ENCODE measurements around the gene DCLRE1C.
"Not testable (repeated sequence)": the region's sequence is repeated elsewhere in the genome, so short reads cannot be mapped to it uniquely, and the experiment has no call there.

DCLRE1C gene

DNA sequence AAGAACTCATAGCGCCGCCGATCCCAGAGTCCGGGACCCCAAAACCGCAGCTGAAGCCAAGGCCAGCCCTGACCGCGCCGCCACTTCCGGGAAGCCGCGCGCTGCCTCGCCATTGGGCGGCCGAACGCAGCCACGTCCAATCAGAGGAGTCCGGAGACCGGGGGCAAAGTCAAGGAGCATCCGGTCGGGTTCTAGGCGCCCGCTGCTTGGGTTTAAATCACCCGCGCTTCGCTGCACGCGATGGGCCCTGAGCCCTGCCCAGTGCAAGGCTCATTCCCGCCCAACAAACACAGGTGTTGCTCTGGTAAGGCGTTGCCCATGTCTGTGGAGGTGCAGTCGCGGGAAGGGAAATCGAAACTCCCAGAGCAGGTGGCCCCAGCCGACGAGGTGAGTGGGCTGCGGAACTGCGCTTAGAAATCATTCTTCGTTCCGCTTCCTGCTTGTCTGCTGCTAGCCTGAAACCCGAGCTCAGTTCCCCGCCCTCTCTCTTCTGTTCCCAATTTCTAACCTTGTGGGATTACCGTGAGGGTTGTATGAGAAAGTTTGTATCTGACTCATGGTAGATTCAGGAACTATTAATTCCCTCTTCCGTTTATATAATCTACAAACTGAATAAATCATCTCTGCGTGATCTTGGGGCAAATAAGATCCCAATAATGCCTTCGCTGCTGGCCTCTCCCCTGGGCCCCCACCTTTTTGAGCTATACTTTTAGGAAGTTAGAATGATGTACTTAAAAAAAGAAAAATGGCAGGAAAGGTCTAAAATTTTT, at the start of gene DCLRE1C:
TSS of gene DCLRE1C (minus strand) at position 96 of the 770 bp plus-strand sequence. CDS start at position 10, 86 bp downstream.
- DNase-seq = peak; percentile 78 to 90 (median 82)

DNA sequence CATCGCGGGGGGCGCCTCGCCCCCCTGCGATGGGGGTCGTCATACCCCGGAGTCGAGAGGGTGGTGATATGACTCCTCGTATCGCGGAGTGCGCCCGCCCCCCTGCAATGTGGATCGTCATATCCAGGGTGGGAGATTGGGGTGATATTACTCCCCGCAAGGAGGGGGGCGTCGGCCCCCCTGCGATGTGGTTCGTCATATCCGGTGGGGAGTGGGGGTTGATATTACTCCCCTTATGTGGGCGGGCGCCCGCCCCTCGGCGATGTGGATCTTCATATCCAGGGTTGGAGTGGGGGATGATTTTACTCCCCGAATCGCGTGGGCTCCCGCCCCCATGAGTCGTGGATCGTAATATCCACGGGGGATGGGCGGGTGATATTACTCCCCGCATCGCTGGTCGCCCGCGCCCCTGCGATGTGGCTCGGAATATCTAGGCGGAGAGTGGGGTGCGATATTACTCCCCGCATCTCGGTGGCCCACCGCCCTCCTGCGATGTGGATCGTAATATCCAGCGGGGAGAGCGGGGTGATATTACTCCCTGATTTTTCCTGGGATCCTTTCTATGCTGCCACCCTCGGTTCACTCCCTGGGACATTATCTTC, 42.2 kb upstream of the DCLRE1C start:
- DNase-seq = no peak

DNA sequence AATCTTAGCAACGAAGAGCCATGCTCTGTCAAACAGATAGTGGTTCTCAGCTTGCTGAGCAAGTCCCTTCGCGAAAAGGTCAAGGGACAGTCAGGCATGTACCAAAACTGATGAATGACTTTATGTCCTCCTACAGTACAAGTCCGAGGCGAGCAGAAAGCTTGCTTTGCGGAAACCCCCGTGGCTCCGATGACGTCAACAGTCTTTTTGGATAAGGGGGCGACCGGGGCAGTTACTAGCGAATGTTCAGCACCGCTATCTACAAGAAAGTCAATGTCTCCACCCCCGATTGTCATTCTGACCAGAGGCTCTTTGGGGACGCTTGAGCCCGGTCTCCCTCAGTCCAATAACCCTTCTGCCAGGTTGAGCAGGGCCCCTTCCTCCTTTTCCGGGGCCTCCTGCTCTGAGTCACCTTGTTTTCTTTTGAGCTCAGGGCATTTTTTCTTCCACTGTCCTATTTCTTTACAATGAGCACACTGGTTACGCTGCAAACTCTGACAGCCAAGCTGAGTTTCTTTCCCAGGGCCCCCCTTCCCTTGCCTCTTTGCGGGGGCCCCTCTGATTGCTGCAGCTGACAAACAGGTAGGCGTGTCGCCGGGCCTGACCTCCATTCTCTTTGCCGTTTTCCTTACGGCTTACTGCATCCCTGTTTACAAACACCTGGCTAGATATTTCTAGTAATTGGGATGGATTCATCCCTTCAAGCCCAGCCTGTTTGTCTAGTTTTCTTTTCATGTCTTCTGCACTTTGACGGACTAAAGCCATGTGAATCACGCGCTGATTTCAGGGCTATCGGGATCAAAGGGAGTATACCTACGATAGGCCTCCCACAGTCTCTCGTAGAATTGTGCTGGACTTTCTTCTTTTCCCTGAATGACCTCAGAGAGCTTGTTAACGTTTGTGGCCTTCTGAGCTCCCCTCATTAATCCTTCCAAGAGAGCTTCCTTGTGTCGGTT, 39.9 kb upstream of the DCLRE1C start:
- not testable (repeated sequence) for DNase-seq

DNA sequence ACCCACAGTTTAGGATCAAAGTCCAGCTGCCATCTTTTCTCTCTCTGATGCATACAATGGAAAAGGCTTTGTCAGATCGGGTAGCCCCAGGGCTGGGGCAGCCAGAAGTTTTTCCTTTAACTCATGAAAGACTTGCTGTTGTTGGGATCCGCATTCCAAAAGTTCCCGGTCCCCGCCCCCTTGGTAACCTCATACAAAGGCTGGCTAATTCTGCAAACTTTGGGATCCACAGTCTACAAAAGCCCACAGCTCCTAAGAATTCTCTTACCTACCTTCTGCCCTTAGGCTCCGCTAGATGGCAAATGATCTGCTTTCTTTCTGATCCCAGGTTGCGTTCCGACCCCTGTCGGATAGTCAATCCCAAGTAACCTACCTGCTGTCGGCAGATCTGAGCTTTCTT, 38.4 kb upstream of the DCLRE1C start:
- not testable (repeated sequence) for DNase-seq

DNA sequence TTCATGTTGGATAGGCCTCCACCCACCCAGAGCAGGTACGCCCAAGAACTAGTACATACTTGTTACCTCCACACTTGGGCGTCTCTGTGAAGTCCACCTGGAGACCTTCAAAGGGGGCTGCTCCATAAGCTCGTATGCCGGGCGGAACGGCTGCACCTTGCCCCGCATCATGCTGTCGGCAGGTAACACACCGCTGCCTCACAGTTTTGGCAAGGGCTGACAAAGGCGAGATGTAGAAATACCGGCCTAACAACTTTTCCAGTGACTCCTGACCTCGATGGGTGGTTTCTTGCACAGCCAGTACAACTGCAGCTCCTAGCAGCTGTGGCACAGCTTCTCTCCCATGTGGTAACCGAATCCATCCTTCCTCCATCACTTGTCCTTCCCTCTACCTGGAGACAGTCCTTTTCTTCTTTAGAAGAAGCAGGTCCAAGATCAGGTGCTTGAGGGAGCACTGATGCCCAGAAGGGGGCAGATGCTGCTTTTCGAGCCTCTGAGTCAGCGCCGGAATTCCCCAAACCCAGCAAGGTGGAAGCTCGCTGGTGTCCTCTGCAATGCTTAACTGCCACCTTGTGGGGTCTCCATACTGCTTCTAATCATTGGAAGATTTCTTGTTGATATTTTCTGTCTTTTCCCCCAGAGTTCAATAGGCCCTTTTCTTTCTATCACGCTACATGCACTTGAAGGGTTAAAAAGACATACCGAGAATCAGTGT, 37.3 kb upstream of the DCLRE1C start:
- DNase-seq = peak in 5 of 6 experiments; percentile 11 to 37 (median 23)

DNA sequence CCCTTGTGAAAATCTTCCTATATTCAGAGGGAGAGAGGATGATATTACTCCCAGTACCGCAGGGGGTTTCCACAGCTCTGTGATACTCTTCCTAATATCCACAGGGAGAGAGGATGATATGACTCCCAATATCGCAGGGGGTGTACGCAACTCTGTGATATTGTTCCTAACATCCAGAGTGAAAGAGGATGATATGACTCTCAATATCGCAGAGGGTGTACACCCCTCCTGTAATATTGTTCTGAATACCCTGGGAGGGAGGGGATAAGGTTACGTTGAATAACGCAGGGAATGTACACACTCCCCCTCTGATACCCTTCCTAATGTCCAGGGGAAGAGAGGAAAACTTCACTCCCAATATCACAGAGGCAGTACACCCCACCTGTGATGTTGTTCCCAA, 35.7 kb upstream of the DCLRE1C start:
- DNase-seq = not testable (repeated sequence)

DNA sequence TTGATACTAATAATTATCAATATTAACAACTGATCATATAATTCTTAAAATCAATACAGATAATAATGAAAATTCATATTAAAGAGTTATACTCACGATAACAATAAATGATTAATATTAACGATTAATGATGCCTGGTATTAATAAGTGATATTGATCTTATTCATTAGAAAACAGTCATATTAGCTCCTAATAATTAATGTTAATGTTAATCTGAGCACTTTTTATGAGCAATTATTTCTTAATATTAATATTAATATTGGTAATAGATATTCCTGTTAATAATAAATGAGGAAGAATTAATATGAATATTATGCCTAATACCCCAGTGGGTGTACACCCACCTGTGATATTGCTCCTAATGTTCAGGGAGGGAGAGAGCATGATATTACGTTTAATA, 28.8 kb upstream of the DCLRE1C start:
- no peak for DNase-seq

DNA sequence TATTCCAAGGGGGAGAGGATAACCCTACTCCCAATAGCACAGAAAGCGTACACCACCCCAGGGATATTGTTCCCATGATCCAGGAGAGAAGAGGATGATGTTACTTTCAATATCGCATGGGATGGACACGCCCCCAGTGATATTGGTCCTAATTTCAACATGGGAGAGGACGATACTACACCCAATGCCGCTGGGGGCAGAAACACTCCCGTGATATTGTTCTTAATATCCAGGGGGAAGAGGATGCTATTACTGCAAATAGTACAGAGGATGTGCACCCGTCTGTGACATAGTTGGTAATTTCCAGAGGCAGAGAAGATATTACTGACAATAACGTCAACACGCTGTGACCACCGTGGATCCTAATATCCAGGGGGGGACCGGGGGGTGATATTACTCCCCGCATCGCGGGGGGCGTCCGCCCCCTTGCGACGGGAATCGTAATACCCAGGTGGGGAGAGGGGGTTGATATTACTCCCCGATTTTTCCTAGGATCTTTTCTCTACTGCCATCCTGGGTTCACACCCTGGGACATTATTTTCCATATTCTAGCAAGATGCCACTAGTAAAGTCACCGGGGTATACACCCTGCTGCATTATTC, 21.9 kb upstream of the DCLRE1C start:
- no peak for DNase-seq

DNA sequence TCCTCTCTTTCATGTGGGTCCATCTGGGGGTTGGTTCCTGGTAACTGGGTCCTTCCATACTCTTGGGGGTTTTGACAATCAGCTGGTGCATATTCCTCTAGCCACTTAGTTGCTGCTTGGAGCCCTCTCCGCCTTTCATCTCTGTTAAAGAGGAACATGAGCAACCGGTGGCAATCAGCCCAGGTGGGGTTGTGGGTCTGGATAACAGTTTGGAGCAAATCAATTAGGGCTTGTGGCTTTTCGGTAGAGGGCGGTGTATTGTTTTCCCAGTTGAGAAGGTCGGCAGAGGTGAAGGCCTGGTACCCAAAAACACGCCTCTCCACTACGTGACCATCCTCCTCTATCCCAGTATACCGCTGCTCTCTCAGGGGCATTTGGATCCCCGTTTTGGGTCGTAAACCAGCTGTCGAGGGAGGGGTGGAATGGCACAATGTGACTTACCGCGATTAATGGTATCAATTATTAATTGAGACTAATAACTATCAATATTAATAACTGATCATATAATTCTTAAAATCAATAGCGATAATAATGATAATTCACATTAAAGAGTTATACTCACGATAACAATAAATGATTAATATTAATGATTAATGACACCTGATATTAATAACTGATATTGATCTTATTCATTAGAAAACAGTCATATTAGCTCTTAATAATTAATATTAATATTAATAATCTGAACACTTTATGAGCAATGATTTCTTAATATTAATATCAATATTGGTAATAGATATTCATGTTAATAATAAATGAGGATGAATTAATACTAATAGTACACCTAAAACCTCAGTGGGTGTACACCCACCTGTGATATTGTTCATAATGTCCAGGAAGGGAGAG, 20.5 kb upstream of the DCLRE1C start:
- not testable (repeated sequence) for DNase-seq

DNA sequence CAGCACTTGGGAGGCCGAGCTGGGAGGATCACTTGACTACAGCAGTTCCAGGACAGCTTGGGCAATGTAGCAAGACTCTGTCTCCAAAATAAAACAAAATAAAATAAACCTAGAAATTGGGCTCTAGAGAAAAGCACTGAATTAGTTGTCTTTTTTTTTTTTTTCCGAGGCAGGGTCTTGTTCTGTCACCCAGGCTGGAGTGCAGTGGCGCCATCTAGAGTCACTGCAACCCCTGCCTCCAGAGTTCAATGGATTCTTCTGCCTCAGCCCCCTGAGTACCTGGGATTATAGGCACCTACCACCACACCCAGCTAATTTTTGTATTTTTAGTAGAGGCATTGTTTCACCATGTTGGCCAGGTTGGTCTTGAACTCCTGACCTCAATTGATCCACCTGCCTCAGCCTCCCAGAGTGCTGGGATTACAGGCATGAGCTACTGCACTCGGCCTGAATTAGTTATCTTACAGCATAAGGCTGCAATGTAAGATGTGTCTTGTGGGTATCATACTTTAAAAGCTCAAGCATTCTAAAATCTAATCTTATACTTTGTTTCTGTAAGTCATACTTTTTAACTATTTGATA, 18.1 kb upstream of the DCLRE1C start:
- DNase-seq = peak; percentile 10 to 58 (median 24)

DNA sequence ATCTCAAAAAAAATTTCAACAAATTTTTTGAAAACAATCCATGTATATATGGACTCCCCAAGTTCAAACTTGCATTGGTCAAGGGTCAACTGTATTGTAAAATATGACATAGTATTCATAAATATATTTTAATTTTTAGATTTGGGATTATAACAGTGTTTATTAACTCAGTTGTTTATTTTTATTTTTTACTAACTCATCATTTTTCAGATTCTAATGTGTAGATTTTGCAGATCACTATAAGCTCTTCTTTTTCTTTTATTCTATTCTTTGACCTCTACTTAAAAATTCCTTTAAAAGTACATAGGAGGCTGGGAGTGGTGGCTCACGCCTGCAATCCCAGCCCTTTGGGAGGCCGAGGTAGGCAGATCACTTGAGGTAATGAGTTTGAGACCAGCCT, 14.0 kb upstream of the DCLRE1C start:
- DNase-seq = no peak

DNA sequence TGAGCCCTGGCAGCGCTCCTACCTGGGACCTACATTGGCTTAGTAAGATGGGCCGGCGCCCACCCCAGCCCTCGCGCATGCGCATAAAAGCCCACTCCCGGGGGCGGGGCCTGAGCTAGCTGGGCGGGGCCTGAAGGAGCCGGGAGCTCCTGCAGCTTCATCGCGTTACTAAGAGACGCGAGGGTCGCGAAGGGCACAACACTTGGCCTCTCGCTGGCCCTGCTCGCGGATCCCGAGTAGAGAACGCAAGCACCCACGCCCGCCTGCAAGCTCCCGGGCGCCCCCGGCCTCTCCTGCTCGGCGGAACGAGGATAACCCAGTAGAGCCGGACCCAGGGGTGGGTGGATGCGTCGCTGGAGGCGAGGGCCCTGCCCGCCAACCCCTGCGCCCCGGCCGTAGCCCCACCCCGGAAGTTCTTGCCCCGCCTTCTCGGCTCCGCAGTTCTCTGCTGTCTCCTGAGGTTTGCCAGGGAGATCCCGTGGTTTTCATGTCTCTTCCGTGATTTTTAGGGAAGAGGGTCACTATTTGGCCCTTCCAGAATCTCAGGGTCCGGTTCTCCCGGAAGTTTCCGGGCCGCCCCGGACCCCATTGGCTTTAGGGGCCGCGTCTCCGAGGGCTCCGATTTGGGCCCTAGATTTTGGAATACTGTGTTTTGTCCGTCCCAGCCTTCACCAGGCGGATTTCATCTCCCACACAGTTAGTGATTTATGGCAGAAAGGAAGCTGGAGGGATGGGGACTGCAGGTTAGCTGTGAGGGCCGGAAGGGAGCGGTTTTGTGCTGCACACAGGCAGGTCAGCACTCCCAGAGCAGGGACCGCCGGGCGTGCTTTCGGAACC, 5.5 kb upstream of the DCLRE1C start, which contains the start of gene MEIG1:
TSS of gene MEIG1 (plus strand) at position 168 of the 837 bp plus-strand sequence. CDS start 7,081 bp downstream, outside the sequence.
- peak; percentile 83 to 99 (median 91) for DNase-seq

DNA sequence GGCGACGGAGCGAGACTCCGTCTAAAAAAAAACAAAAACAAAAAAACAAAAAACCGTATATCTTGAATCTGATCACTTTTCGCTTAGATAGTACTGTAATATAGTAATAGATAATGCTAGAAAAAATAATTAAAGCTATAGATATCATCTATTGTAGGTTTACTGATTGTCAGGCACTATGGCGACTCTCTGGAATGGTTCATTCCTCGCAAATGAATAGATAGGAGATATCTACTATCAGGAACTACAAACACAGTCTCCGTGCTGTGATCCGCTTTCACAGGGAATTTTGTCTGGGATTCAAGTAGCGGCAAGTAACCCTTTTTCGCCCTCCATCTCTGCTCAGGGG, 5.0 kb upstream of the DCLRE1C start:
- DNase-seq = no peak

DNA sequence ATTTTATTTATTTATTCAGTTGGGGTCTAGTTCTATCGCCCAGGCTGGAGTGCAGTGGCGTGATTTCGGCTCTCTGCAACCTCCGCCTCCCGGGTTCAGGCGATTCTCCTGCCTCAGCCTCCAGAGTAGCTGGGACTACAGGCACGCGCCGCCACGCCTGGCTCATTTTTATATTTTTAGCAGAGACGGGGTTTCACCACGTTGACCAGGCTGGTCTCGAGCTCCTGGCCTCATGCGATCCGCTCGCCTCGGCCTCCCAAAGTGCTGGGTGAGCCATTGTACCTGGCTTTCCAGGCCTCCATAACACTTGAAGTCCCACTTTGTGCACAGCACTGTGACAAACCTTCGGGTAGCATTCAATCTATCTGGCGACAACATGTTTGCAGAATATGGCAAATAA, 1.0 kb upstream of the DCLRE1C start:
- no peak for DNase-seq

DNA sequence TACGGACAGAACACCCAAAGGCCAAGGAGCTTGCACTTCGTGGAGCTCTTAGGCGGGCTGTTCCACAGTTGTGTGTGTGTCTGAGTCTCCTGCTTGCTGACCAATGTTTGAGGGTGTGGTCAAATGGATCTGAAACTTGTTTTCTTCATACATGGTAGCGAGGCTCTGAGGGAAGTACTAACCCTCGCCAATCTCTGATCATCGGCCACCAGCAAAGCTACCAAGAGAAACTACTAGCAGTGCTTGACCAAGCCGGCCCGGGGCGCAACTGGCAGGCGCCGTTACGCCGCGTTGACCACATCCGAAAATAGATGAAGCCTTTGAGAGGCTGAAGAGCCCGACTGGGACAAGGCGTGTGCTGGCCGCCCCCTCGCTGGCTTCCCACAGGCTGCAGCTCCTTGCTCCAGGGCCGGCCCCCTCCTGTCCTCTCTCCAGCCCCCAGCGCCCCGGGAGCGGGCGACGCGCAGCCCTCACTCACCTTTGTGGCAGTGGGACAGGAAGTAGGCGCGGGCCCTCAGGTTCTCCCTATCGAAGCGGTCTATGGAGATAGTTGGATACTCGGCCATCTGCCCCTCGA, 384 bp downstream of the DCLRE1C start:
- DNase-seq = peak in 2 of 6 experiments; percentile 30 to 42

DNA sequence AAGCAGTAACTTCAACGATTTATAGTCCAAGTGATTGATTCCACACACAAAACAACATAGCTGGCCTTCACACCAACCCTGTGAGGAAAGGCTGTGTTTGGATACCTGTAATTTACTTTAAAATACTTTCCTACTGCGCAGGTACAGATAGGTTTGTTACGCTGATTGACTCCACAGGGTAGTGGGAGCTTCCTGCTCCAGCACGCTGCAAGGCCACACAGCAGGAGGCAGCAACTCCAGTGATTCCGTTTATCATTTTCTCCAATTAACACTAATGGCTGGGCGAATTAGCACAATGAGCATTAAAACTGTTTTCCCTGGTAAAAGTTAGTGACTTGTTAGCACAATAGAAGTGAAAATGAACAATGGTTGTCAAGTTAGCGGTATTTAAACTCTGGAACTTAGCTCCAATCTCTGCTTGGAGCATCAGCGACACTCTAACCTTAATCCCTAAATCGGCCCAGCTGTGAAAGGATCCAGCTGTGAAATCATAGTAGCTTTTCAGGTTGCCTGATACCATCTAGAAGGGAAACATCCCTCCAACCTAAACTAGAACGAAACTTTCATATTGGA, 959 bp downstream of the DCLRE1C start:
- DNase-seq = peak in 1 of 6 experiments; percentile 9

DNA sequence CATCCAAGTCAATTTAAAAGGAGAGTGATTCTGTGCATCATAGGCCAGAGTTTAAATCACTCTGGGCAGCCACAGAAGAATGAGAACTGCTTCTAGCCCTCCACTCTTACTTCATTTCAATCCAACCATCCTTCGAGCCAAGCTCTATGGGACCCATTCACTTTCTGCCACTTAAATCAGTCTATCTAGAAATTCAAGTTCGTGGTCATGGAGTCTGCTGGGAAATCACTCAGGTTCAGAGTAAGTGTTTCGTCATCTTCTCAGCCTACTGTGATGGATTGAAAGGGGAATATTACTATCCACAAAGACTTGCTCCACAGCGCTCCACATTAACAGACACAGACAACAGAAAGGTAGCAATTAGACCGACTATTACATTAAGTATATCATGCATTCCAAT, 4.6 kb downstream of the DCLRE1C start:
- no peak for DNase-seq

DNA sequence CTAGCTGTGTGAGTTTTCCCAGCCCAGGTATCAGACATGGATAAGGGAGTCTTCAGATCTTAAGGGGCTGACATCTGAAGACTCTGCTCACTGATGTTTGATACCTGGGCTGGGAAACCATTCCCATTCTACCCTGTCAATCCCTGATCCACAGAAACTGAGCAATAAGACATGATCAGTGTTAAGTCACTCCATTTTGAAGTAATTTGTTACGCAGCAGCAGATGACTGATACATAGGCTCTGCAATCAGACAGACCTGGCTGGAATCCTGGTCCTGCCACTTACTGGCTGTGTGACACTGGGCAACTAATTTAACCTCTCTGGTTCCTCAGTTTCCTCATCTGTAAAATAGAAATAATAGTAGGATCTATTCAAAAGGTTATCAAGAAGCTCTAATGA, 6.6 kb downstream of the DCLRE1C start:
- DNase-seq = no peak

DNA sequence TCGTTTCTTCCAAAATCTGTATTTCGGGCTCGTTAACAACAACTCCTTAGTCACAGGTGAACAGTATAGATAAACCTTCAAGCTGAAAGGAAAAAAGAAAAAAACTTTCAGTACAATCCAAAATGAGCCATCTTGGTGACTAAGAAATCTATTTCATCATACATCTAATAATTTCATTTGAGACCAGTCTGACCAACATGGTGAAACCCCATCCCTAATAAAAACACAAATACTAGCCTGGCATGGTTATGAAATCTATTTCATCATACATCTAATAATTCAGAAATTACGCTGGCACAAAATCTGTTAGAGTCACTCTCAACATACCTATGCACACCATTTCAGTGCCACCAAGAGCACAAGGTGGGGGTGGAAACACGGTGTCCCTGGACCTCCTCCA, 8.8 kb downstream of the DCLRE1C start:
- no peak for DNase-seq
